ENCODE measurements around the gene ATG5.

Gene ATG5

DNA sequence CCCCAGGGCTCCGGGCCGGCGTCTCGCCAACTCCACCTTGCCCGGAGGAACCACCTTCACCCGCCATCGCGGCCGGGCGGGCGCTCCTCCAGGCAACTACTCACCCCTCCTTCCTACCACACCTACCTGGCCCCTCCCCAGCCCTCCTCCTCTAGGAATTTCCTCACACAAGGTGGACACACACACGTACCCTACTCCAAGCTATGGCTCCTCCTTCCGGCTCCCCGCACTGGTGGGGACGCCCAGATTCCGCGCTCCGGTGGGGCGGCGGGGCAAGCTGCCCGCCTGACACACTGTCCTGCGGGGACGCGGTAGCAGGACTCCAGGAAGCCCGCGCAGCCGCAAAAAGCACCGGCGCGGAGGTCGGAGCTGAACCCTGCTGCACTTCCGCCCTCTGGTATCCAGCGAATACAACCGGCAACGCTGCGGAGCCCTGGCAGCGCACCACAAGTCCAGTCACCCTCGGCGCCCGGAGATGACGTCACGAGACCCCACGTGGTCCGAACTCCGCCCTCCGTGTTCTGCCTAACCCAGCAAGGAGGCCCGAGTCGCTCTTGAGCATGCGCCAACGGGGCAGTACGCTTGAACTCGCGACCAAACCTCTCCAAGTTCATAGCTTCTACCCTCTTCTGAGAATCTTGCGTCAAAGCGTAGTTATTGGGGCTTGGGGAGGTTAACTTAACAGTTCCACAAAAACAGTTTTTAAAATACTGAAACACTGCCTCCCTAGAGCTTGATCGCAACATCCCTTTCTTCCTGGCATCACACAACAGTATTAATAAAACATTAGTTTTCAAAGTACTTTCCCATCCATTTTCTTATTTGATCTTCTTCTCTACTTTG, at the start of gene ATG5:
ATG5 (minus strand) TSS at position 425 of the 843 bp plus-strand sequence. CDS start 9,552 bp downstream, outside the sequence.
- DNase-seq, result peak; percentile 86

DNA sequence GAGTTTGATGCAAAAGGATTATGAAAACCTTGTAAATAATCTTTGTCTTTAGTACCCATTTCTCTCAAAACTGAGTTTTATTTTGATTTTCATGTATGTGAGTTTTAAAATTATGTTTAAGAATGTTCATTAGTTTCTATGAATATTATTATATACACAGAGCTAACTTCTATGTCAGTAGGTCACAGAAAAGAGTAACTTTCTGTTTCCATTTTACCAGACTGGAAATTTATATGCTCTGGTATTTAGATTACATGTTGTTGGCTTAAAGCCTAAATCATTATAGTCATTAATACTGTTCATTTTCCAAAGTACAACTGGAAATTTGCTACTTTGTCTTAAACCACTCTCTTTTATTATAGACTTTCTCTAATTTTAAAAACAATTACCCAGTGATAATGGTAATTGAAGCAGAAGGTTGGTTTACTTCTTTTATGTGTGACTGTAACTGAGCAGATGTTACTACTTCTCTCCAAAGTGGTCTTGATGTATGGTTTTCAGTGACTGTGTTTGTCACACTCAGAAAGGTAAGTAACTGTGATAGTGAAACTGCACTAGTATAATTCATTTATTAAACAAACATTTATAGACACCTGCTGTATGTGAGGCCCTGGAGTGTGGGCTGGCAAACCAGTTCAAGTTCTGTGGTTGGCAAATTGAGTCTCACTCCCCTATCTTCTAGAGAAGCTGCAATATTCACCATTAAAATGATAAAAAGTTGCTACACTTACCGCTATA, 48.1 kb upstream of the ATG5 start:
- no peak for DNase-seq

DNA sequence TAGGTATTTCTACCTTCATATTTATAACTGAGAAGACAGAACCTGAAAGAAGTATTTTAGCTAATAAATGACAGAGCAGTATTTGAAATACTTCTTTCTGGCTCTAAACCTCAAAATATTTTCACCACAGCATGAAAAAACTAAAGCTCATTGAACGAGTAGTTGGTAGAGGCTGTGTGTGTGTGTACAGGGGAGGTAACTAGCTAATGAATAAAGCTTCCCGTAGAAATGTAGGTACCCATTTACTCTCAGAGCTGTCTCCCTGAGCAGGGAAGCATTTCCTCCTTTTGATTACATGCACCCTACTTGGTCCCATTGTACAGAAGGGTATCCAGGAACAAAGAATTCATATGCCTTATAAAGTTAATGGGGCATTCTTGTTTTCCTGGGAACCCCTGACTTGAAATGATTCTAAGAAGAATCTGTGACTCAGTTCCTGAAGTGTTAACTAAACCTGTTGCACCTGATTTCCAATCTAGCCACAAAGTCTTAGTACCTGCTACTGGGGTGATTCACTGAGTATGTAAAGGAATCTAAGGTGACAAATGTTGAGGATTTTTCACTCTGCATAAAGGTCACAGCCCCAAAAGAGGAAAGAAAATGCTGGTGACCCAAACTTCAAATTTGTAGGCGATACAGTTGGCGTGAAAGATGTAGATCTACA, 47.4 kb upstream of the ATG5 start:
- no peak for DNase-seq

DNA sequence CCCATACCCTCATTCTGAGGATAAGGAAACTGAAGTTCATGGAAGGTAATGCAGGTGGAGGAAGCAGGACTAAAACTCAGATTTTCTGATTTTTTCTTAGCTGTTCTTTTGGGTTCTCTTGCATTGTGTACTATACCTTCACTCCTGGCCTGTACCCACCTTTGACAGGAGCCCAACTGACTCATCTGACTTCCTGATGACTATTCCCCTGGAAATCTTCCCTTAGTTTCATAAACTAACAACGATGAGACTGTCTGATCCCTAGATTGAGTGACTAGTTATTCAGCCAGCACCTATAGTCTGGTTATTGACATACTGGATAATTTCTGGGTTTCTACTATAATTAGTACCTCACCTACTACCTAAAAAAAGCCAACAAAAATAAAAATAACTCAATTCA, 45.1 kb upstream of the ATG5 start:
- no peak for DNase-seq

DNA sequence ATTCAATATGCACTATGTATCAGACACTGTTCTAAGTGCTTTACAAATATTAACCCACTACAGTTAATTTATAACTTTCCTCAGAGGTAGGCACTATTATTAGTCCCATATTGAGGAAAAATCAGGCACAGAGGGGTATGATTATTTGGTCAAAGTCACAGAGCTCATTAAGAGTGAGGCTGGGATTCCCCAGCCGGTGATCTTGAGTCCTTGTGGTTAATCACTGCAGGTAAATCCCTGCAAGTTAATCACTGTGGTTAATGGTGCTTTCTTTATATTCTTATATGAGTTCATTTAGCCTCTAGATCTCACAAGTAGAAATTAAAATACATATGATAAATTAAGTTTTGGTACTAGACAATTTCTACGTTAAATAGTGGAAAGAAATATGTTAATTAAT, 44.2 kb upstream of the ATG5 start:
- no peak for DNase-seq

DNA sequence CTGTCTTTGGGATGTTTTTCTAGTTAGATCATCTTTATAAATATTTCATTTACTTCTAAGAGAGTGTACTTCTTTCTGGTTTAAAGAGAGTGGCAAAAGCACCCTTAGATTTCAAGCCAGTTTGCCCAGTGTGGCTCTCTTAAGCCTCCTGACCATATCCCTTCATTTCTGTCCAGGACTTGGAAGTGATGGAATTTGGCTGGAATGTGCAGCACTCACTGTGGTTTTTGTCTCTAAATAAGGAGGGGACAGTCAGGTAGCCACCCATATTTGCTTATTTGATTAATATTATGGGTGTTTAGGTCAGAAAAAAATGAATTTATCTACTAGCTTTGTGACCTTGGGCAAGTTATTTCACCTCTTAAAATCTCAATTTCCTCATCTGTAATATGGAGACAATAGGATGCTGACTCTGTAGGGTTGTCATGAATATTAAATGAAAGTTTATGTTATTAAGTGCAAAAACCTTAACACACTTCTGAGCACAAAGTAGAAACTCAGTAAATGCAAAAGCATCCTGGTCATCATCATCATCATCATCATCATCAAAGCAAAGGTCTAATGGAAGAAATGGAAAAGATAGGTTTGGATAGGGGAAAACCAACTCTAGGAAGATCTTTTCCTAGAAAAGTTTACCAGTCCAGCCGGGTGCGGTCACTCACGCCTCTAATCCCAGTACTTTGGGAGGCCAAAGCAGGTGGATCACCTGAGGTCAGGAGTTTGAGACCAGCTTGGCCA, 38.0 kb upstream of the ATG5 start:
- no peak for DNase-seq

DNA sequence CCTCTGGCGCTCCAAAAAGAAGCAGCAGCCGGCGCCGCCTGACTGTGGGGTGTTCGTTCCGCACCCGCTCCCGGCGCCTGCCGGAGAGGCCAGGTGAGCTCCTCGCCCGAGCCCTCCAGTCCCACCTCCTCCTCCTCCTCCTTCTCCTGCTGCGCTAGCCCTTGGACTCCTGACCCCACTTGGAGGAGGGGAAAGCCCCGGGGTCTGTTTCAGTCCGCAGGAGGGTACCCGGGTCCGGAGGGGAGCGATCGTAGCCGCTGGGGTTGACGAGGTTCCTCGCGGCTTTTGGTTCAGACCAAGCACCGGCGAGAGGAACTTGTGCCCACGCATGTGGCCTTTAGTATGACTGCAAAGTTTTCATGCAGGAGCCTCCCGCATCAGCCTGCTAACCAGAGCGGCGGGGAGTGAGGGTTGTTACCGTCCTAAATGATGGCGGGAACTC, 35.5 kb upstream of the ATG5 start:
- DNase-seq, result no peak

DNA sequence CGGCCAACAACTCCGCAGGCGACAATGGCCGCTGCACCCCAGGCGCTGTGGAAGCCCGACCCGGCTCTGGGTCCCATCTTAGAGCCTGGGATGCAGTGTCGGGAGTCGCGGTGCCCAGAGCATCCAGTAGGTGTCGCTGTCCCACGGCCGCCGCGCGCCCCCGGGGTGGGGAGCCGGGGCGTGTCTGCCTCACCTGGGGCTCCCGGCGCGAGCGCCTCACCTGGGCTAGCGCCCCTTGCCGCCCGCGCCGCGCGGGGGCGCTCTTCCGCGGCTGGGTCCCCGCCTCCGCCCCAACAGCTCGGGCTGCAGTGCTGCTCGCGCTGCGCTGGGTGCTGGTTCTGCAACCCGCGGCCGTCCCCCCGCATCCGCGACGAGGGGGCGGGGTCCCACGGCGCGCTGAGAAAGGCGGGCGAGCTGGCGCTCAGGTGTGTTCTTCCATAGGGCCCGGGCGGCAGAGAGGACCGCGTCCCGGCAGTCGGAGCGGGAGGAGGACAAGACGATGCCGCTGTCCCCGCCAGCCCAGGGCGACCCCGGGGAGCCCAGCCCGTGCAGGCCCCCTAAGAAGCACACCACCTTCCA, 34.9 kb upstream of the ATG5 start, which contains the start of gene CRYBG1:
CRYBG1 (plus strand) TSS at position 308 of the 579 bp plus-strand sequence; CDS start at position 500, 192 bp downstream.
- DNase-seq, result peak; percentile 34

DNA sequence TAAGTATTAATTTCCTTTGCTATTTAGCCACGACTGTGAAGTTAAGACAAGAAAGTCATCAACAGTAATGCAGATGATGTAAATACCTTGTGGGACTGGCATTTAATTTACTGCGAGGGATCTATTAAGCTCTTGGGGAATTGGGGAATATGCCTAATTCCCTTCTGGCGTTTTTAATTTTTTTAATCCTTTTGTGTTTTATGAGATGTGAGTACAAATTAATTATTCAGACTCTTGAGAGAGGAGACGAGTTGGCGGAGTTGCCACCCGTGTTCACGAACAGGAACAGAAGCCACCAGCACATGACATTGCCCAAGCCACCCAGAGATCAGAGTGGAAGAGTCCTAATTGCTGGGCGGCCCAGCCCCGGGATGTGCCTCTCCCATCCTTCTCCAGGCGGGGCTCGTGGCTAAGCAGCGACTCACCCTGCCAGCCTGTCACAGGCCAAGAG, 34.4 kb upstream of the ATG5 start:
- no peak for DNase-seq

DNA sequence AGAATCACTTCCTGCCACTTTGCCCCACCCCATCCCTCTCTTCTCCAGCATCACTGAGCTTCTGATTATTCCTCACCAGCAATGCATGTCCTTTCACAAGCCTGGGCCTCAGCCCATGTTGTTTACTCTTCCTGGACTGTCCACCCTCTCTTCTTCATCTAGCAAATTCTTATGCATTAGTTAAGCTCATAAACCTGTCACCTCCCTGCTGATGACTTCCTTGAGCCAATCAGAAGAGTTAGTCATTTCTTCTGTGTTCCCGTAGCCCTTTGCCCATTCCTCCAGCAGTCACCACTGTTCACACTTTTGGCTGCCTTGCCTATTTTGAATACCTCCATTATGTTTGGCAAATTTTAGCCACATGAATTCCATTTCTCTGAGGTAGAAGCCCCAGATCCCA, 30.8 kb upstream of the ATG5 start:
- no peak for DNase-seq

DNA sequence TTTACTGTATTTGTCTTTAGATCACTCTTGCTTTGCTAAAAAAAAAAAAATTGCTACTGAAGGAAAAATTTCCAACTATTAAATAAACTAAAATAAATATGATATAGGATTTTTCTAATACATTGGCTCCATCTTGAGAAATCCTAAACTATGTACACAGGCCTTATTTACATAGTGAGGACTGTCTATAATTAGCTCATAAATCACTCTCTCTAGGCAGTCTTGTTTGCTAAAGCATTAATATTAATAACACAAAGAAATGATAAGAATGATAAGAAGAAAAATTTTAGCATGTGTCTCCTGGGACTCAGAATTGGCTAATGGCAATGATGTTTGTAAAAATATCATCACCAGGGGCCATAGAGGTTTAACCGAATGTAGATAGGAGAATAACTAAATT, 21.7 kb upstream of the ATG5 start:
- DNase-seq, result no peak

DNA sequence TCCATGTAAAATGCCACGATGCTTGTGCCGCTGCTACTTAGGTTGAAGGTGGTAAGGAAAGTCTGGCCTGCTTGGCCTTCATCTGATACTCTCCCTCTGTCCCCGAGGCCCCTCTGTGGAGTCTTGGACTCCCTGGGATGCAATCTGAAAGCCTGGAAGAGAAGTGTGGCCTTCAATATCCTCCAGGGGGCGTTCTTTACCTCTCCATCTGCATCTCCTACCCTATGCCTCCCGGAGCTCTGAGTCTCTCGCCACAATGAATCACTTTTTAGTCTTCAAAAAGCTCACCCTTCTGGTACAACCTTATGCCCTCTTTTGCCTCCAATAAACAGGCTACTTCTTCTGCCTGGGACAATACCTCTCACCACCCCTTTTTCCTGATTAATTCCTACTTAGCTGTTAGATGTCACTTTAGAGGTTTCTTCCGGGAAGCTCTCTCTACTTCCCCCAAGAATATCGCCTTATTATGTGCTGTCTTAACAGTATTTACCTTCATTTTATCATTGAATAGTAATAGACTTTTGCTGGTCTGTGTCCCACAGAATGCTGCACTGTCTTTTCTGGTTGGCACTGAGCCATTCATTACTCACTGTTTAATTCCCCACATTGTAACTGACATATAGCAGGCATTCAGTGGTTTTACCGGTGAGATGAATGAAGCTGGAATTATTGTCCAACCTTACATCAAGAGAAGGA, 13.9 kb upstream of the ATG5 start:
- no peak for DNase-seq

DNA sequence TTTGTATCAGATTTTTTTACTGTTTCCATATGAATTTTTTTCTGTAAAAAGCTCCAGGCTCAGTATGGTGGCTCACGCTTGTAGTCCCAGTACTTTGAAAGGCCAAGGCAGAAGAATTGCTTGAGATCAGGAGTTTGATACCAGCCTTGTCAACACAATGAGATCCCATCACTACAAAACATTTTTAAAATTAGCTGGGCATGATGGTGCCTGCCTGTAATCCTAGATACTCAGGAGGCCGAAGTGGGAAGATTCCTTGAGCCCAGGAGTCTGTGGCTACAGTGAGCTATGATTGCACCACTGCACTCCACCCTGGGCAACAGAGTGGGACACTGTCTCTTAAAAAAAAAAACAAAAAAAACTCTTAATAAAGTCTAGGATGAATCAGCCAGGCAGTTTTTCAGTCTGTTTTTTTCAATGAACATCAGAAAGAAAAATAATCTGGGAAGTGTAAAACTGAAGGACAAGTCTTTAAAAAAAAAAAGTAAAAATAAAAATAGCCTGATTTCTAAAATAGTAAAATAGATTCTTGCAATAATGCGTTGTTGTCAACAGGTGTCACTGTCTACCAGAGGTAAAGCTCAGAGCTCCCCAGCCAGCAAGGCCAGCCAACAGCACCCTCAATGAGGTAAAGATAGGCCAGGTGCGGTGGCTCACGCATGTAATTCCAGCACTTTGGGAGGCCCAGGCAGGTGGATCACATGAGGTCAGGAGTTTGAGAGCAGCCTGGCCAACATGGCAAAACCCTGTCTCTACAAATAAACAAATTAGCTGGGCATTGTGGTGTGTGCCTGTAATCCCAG, 9.3 kb upstream of the ATG5 start:
- no peak for DNase-seq

DNA sequence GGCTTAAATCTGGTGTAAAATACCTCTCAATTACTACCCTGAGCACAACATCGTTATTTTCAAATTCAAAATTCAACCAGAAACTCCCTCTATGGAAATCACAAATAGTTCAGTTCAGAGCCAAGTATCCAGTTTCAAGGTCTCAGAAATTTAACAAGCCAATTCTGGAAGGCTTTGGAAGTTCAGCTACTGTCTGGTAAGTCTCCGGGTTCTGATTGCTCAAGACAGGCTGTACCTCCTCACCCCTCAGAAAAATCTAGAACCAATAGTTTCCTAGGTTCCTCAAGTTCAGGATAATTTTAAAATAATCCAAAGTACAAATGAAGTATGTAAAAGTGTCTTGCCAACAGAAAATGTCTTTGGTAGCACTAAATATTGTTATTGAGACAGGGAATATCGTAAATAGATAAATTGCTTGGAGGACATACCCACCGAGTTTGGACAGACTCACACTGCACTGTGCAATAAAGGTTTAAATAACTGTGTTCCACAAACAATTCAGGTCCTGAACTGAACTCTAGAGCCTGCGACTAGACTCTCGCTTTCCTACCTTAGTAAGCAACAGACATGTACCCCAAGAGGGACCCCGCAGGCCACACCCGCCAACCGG, 729 bp downstream of the ATG5 start:
- DNase-seq, result no peak

DNA sequence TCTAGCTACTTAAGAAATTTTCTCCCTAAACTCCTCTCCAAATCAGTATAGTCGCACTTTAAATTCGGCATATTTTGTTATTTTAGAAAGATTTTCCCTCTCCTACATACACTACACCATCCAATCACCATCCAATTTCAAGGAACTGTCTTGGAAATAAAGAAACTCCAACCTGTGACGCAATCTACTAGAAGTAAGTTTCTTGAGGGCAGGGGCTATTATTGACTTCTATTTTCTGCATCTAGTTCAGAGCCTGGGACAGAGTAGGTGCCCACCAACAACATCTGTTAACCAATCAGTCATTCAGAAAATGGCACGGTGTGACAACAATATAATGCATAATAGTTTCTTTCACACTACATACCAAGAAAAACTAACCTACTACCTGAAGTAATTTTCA, 3.6 kb downstream of the ATG5 start:
- DNase-seq, result no peak

DNA sequence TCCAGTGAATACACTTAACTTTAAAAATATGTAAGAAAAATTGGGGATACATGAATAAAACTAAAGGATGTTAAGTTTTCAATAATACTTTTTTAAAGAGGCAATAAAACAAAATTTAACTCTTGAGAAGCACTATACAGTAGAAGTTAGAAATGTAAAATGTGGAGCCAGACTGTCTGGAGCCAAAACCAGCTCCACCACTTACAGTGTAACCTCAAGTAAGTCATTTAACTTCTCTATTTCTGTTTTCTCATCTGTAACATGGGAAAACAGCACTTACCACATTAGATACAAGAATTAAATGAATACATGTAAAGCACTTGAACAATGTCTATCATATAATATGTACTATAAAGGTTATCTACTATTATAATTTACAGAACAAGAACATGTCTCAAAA, 6.7 kb downstream of the ATG5 start:
- no peak for DNase-seq

DNA sequence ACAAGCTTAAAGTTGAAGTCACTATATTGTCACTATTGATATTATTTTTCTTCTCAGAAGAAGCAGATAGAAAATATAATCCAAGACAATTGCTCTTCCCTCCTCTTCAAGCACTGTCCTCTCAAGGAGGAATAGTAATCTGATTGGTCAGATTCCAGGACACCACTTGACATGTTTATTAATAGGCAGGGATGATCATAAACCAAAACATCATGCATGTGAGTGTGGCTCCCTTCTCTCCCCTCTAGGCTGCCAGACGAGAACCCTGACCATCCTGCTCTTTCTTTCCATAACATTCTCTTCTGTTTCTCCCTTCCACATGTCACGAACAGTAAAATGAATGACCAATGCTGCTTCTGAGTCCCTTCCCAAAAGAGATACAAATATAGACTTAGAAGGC, 7.5 kb downstream of the ATG5 start:
- no peak for DNase-seq

DNA sequence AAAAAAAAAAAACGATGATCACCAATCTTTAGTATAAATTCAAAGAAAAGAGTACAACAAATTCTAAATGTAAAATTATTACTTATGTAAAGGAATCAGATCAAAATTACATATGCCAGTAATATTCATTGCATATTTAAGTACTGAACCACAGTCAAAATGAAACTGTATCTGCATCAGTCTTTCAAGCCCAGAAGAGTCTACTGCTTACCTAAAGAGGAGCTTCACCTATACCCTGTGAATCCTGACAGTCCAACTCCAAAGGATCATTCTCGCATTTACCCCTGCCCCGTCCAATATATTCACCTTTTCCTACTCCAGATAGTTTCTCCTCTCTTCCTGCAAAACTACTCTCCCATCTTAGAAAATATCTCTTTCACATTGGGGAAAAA, 9.2 kb downstream of the ATG5 start:
- no peak for DNase-seq

DNA sequence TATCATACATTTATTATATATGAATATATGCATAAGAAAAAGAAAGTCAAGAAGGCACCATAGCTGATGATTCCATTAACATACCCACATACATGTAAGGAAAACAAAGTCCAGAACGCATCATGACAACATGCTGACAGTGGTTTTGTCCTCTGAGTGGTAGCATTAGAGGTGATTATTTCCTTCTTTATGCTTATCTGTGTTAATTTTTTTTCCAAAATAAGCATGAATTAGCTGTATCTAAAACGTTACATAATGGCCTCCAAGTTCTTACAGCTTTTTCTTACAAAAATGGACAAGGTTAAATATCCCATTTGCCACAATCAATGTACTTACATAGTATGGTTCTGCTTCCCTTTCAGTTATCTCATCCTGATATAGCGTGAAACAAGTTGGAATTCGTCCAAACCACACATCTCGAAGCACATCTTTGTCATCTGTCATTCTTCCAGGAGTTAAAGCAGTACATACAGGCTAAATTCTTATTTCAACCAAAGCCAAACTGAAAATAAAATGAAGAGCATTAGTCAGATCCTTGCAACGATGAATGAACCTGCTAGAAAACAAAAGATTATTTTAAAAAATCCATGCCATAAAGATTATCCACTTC, 9.7 kb downstream of the ATG5 start:
- no peak for DNase-seq

DNA sequence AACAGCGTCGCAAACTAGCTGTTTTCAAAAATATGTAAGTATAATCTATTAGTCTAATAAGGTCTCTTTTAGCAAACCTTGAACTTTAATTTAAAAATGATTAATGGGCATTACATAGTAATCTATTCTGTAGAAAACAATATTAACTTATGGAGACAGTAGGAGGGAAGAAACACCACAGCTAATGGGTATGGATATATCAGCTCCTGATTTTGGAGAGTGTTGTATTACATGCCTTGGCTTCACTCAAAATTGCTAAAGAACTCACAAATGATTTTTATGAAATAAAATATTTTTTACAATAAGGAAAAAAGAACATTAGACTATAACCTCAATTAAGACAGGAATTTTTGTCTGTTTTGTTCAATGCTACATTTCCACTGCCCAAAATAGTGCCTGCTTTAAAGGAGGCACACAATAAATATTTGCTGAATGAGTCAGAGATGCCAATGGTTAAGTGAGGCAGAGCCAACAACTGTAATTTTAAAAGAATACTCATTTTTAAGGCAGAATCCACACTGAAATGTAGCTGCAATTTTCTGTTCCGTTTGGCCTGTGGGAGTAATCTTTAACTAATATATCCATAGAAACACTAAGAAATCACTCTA, 15.7 kb downstream of the ATG5 start:
- no peak for DNase-seq
